ENCODE measurements around the gene TSPAN15.

The TSPAN15 gene

GRCh38 chr10:69417542-69417941, 33.7 kb upstream of the TSPAN15 start:
- no peak for DNase-seq (ENCODE audit: low spot score)

DNA sequence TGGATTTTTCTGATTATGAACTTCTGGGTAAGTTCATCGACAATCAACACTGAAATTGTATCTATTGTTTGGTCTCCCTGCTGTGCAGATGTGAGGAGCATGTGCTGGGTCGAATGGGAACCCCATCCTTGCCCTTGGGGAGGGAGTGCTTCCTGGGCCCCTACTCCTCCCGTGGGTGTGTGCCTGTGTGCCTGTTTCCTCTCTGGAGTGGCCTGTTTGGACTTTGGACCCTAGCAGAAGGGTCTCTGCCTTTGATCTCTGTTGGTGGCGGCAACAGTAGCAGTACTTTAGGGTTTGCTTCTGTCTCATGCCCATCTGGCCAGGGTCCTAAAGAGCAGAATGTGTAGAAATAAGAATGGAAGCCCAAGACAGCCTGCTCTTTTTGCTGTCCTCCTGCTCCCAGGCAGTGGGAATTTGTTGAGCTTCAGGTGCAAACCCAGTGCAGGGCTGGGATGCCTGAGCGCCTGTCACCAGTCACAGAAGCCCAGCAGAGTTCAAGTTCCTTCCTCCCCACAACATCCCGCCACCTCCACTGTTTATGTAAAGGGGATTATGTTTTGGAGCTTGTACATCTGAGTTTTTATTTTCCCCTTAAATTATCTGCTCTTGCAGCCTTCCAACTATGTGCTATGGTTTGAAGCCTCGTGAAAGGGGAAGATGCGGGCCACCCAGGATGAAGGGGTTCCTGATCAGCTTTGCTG, 33.1 kb upstream of the TSPAN15 start:
- DNase-seq (ENCODE audit: low spot score), result no peak

- no peak for DNase-seq (ENCODE audit: low spot score)
These were observed 32.0 kb upstream of the TSPAN15 start for GRCh38 chr10:69419096-69419743.

DNA sequence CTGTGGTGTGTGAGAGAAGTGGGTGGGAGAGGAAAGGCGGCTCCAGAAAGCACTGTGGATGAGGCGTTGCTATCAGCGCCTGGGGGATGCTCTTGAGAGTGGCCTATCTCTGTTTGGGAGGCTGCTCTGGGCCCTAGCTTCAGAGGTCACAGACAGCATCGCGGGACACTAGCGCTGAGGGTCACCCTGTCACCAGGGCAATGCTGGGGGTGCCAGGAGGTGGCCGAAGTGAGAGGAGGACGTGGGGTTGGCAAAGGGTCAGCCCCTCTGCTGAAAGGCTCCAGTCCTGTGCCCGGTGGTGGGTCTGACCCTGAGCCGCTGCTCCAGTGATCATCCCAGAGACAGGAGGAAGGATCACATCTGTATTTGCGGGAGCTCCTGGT, 31.5 kb upstream of the TSPAN15 start:
- no peak for DNase-seq (ENCODE audit: low spot score)

DNA sequence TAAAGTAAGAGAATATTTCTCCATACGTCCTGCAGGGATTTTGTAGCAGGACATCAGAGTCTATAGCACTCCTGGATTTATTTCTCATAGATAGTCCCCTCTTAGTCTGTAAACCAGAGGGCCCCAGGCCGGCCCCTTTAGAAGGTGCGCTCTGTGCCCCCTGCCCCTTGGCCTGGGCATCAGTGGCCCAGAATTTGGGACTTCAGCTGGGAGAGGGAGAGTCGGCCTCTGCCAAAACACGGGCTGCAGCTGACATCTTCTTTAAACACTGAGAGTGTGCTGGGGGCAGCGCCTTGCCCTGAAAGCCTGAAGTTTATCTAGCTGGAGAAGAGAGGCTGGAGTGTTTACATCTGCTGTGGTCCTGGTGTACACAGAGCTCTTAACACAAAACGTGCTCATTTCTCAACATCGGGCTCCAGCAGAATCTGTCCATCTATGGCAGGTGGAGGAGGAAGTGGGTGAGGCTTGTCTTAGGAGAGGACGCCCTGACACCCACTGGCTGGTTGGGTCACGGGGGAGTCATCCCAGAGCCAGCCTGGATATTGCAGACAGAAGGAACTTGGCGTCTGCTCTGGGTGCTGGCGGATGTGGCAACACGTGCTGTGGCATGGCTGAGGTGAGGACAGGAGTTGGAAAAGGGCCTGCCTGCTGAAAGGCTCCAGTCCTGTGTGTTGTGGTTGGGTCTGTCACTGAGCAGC, 29.5 kb upstream of the TSPAN15 start:
- DNase-seq (ENCODE audit: low spot score), result no peak

GRCh38 chr10:69422676-69423075, 28.6 kb upstream of the TSPAN15 start:
- DNase-seq (ENCODE audit: low spot score), result no peak

DNA sequence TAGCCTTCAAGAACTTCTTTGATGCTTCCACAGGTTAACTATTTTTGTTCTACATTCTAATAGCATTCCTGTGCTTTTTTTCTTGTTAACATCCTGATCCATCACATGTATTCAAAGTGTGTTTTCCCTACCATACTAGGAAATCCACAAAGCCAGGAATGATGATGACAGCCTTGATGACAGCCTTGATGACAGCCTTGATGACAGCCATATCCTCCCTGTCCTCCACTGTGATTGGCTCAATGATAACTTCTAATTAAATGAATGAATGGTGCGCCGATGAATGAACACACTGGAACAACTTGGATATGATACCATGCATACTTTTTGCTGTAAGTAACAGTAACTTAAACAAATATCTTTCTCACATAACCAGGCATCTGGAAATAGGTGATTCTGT, 26.2 kb upstream of the TSPAN15 start:
- no peak for DNase-seq (ENCODE audit: low spot score)

DNA sequence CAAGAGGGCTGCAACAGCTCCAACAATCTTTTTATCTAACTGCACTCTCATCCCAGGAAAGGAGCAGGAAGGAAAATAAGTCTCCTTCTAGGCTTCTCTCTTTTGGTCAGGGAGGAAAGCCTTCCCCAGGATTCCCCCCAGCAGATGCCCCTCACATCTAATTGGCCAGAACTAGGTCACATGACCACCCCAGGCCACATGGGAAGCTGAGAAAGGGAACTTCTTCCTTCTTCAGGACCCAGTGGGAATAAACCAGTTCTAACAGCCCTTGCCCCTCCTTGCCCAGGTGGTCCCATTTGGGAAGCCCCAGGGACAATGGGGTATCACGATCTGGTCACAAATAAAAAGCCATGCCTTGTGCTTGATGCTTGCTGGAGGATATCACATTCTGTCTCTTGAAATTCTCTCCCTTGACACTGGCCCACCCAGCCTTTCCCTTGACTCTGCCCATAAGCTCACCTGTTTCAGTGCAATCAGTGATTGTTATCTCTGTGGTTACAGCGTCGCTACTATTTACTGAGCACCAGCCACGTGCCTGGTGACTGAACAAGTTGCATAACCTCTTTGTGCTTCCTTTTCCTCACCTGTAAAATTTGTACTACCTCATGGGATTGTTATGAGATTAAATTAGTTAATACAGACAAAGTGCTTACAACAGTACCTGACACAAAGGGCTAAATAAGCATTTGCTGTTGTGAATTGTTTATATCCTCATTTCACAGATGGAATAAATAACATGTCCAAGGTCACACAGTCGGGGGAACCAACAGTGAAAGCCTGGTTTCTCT, 25.6 kb upstream of the TSPAN15 start:
- no peak for DNase-seq (ENCODE audit: low spot score)

- no peak for DNase-seq (ENCODE audit: low spot score)
These were observed 24.9 kb upstream of the TSPAN15 start for GRCh38 chr10:69426376-69426727.

DNA sequence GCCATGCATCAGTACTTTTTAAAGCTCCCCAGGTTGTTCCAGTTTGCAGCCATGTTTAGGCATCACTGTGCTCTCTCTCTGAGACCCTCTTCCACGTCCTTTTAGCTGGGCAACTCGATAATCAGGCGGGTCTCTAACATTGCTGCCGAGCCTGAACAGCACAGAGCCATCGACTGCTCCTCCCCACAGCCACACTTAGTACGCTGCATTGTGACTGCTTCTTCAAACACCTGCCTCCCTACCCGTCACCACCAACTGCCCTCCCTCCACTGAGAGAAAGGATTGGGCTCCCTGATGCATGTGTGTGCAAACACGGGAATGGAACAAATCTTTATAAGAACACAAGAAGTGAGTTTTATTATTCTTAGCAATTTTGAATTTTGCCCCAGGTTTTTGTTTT, 23.1 kb upstream of the TSPAN15 start:
- DNase-seq (ENCODE audit: low spot score), result no peak

DNA sequence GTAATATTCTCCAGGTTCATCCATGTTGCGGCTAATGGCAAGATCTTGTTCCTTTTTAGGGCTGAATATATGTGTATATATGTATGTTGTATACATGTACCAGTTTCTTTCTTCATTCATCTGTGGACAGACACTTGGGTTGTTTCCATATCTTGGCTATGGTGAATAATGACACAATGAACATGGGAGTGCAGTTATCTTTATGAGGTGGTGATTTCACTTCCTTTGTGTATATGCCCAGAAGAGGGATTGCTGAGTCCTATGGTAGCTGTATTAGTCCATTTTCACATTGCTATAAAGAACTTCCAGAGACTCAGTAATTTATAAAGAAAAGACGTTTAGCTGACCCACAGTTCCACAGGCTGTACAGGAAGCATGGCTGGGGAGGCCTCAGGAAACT, 17.1 kb upstream of the TSPAN15 start:
- DNase-seq (ENCODE audit: low spot score), result no peak

GRCh38 chr10:69434926-69435325, 16.3 kb upstream of the TSPAN15 start:
- DNase-seq (ENCODE audit: low spot score), result no peak

- DNase-seq (ENCODE audit: low spot score), result no peak
These were observed 15.2 kb upstream of the TSPAN15 start for GRCh38 chr10:69435966-69436520.

- DNase-seq (ENCODE audit: low spot score), result no peak
These were observed 13.7 kb upstream of the TSPAN15 start for GRCh38 chr10:69437321-69438259.

- peak; percentile 44 for DNase-seq (ENCODE audit: low spot score)
These were observed 12.5 kb upstream of the TSPAN15 start for GRCh38 chr10:69438536-69439349.

DNA sequence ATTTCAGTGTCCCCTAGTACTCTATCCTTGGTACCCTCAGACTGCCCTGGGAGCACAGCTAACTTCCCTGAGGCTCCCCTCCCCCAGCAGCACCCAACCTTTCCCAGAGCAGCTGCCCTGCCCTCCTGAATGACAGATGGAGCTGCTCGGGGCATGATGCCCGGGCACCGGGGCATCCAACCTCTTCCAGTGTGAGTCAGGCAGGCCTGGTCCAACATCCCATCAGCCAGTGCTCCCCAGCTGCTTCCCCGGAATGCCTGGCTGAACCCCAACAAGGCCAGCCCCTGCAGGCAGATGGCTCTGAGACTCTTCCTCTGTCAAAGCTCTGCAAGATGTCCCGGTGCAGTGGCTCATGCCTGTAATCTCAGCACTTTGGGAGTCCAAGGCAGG, 11.9 kb upstream of the TSPAN15 start:
- DNase-seq (ENCODE audit: low spot score), result peak; percentile 78

GRCh38 chr10:69439813-69440506, 11.3 kb upstream of the TSPAN15 start:
- DNase-seq (ENCODE audit: low spot score), result peak; percentile 45

- no peak for DNase-seq (ENCODE audit: low spot score)
These were observed 7.9 kb upstream of the TSPAN15 start for GRCh38 chr10:69443354-69443753.

- no peak for DNase-seq (ENCODE audit: low spot score)
These were observed 6.2 kb upstream of the TSPAN15 start for GRCh38 chr10:69445041-69445440.

DNA sequence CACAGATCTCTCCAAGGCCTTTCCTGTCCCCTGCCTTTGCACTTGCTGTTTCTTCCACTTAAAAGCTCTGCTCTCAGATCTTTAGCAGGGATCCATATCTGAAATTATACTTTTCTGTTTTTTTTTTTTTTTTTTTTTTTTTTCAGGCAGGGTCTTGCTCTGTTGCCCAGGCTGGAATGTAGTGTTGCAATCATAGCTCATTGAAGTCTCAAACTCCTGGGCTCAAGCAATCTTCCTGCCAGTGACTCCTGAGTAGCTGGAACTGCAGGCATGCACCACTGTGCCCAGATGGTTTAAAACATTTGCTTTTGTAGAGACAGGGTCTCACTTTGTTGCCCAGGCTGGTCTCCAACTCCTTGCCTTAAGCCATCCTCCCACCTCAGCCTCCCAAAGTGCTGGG, 5.0 kb upstream of the TSPAN15 start:
- no peak for DNase-seq (ENCODE audit: low spot score)
